HTERT RPE-1 (cell line): ENCODE data around the gene SLIT2.

ENCODE experiments used
- in situ Hi-C: fragments of 300-500 bp; cut with MboI; formaldehyde crosslinking; loops from 4 replicates; pipeline ENCODE4 v1.14.3; 2020; ENCODE audit warnings: low sequenced_read_pairs

SLIT2 gene

GRCh38 chr4:20262221-20262620 is 10.5 kb downstream of the SLIT2 start:
- in situ Hi-C loops = no loop called here

- in situ Hi-C loops = no loop called here
Measured at GRCh38 chr4:20264688-20265087, 13.0 kb downstream of the SLIT2 start.

GRCh38 chr4:20265726-20266125 is 14.0 kb downstream of the SLIT2 start:
- in situ Hi-C loops = no loop called here

GRCh38 chr4:20266215-20267082 is 14.7 kb downstream of the SLIT2 start:
- in situ Hi-C loops = no loop called here

GRCh38 chr4:20268028-20268427 is 16.3 kb downstream of the SLIT2 start:
- in situ Hi-C loops = no loop called here

- in situ Hi-C loops = no loop called here
Measured at GRCh38 chr4:20269320-20269719, 17.6 kb downstream of the SLIT2 start.

GRCh38 chr4:20271950-20272349 is 20.2 kb downstream of the SLIT2 start:
- in situ Hi-C loops = no loop called here

GRCh38 chr4:20272411-20272872 is 20.7 kb downstream of the SLIT2 start:
- in situ Hi-C loops = no loop called here

GRCh38 chr4:20273793-20274192 is 22.1 kb downstream of the SLIT2 start:
- in situ Hi-C loops = no loop called here

GRCh38 chr4:20276848-20277247 is 25.1 kb downstream of the SLIT2 start:
- in situ Hi-C loops = no loop called here

GRCh38 chr4:20278195-20278594 is 26.5 kb downstream of the SLIT2 start:
- in situ Hi-C loops = no loop called here

- in situ Hi-C loops = no loop called here
Measured at GRCh38 chr4:20279381-20279780, 27.7 kb downstream of the SLIT2 start.

GRCh38 chr4:20281453-20281852 is 29.7 kb downstream of the SLIT2 start:
- in situ Hi-C loops = no loop called here

GRCh38 chr4:20283039-20283438 is 31.3 kb downstream of the SLIT2 start:
- in situ Hi-C loops = no loop called here

GRCh38 chr4:20284990-20285389 is 33.3 kb downstream of the SLIT2 start:
- in situ Hi-C loops = no loop called here

GRCh38 chr4:20287246-20287645 is 35.5 kb downstream of the SLIT2 start:
- in situ Hi-C loops = no loop called here

GRCh38 chr4:20288047-20288650 is 36.4 kb downstream of the SLIT2 start:
- in situ Hi-C loops = no loop called here

GRCh38 chr4:20288846-20289512 is 37.3 kb downstream of the SLIT2 start:
- in situ Hi-C loops = no loop called here

GRCh38 chr4:20289782-20290181 is 38.1 kb downstream of the SLIT2 start:
- in situ Hi-C loops = no loop called here

GRCh38 chr4:20292739-20293138 is 41.0 kb downstream of the SLIT2 start:
- in situ Hi-C loops = no loop called here

- in situ Hi-C loops = no loop called here
Measured at GRCh38 chr4:20297261-20297660, 45.6 kb downstream of the SLIT2 start.

- in situ Hi-C loops = no loop called here
Measured at GRCh38 chr4:20297783-20298182, 46.1 kb downstream of the SLIT2 start.
